ENCODE data around the gene GALNTL6. TPM values are rescaled to one million over a fixed set of nuclear protein-coding genes. Genes with fewer than 3 reads are reported as not detected.

Gene GALNTL6
- total RNA-seq, 1 donor: under 0.01 TPM

DNA sequence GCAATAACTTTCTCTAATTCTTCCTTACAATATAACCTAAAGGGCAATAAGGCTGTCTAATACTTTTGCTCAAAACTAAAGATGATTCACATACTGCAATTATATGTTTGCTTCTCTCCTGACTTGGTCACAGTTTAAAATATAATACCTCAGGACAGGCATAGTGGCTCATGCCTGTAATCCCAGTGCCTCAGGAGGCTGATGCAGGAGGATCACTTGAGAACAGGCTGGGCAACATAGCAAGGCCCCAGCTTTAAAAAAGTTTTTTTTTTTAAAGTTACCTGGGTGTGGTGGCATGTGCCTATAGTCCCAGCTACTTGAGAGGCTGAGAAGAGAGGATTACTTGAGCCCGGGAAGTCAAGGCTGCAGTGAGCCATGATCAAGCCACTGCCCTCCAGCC lies 1125.7 kb downstream of the GALNTL6 start:
- Histone ChIP-seq H3K27ac (ENCODE audit: low read depth, low read length) (no peak overlapping the region), H3K27me3 (ENCODE audit: insufficient read depth, low read length) (no peaks in the 10 kb centered on the region), H3K4me1 (ENCODE audit: insufficient read depth, low read length) (no peaks in the 10 kb centered on the region), H3K79me2 (ENCODE audit: insufficient read depth, low read length) (no peaks in the 10 kb centered on the region), H3K4me2 (ENCODE audit: insufficient read depth, low read length) (no peak overlapping the region), H3K4me3 (ENCODE audit: insufficient read depth, low read length) (no peak overlapping the region), H4K20me1 (ENCODE audit: insufficient read depth, low read length) (no peaks in the 10 kb centered on the region), H3K36me3 (ENCODE audit: insufficient read depth, low read length) (no peaks in the 10 kb centered on the region), H3K9me3 (ENCODE audit: low read depth, low read length) (no peaks in the 10 kb centered on the region), H2AFZ (ENCODE audit: low read length) (no peak overlapping the region)
- TF ChIP-seq, protein P1, sequence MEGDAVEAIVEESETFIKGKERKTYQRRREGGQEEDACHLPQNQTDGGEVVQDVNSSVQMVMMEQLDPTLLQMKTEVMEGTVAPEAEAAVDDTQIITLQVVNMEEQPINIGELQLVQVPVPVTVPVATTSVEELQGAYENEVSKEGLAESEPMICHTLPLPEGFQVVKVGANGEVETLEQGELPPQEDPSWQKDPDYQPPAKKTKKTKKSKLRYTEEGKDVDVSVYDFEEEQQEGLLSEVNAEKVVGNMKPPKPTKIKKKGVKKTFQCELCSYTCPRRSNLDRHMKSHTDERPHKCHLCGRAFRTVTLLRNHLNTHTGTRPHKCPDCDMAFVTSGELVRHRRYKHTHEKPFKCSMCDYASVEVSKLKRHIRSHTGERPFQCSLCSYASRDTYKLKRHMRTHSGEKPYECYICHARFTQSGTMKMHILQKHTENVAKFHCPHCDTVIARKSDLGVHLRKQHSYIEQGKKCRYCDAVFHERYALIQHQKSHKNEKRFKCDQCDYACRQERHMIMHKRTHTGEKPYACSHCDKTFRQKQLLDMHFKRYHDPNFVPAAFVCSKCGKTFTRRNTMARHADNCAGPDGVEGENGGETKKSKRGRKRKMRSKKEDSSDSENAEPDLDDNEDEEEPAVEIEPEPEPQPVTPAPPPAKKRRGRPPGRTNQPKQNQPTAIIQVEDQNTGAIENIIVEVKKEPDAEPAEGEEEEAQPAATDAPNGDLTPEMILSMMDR (IDR thresholded peaks at IDR 0.05; ENCODE audit: extremely low read depth, low read depth, low read length): no peak
- DNase-seq (ENCODE audit: insufficient read length, low spot score, missing footprints): no peak

DNA sequence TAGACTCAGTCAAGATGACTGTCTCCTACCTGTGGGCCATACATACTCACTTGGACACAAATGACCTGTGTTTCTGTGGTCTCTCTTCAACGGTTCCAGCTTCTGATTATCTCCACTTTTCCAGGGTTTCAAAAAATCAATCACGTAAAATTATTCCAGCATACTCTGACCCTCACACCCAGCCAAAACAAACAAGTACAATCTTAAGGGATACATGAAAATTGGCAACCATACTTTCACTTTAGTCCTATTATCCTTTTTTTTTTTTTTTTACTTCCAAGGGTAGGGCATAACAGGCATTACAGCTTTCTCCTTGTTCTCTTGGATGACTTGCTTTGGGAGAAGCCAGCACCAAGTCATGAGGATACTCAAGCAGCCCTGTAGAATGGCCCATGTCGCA lies 1129.6 kb downstream of the GALNTL6 start:
- no peaks in the 10 kb centered on the region for H3K4me1 ChIP-seq (ENCODE audit: insufficient read depth, low read length)
- H3K4me3 ChIP-seq (ENCODE audit: insufficient read depth, low read length): no peak overlapping the region
- no peak overlapping the region for H3K27ac ChIP-seq (ENCODE audit: low read depth, low read length)
- no peaks in the 10 kb centered on the region for H3K36me3 ChIP-seq (ENCODE audit: insufficient read depth, low read length)
- H3K9me3 ChIP-seq (ENCODE audit: low read depth, low read length): no peaks in the 10 kb centered on the region
- H2AFZ ChIP-seq (ENCODE audit: low read length): no peak overlapping the region
- no peak overlapping the region for H3K4me2 ChIP-seq (ENCODE audit: insufficient read depth, low read length)
- TF ChIP-seq, protein P1 (IDR thresholded peaks at IDR 0.05; ENCODE audit: extremely low read depth, low read depth, low read length): no peak
- no peaks in the 10 kb centered on the region for H3K79me2 ChIP-seq (ENCODE audit: insufficient read depth, low read length)
- no peak for DNase-seq (ENCODE audit: insufficient read length, low spot score, missing footprints)
- H3K27me3 ChIP-seq (ENCODE audit: insufficient read depth, low read length): peaks cover 10% of the 10 kb centered on the region
- H4K20me1 ChIP-seq (ENCODE audit: insufficient read depth, low read length): no peaks in the 10 kb centered on the region

DNA sequence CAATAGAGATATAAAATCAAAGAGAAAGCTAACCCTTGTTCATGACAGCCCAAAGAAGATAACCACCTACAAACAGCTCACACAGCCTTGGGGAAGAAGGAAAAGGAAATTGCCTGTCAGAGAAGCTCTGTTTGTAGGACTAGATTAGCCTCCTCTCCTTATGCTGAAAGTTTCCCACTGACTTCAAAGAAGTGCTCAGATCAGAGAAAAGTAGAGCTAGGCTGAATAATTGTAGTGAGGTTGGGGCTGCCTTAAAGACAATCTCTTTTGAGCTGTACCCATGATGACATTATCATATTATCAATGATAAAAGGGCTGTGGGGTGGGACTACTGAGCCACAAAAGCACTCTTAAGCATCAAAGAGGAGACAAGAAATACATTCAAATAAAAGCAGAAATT lies 1132.4 kb downstream of the GALNTL6 start:
- TF ChIP-seq, protein P1 (IDR thresholded peaks at IDR 0.05; ENCODE audit: extremely low read depth, low read depth, low read length): no peak
- no peaks in the 10 kb centered on the region for H4K20me1 ChIP-seq (ENCODE audit: insufficient read depth, low read length)
- no peaks in the 10 kb centered on the region for H3K79me2 ChIP-seq (ENCODE audit: insufficient read depth, low read length)
- no peaks in the 10 kb centered on the region for H3K4me1 ChIP-seq (ENCODE audit: insufficient read depth, low read length)
- DNase-seq (ENCODE audit: insufficient read length, low spot score, missing footprints): no peak
- peaks cover 18% of the 10 kb centered on the region for H3K27me3 ChIP-seq (ENCODE audit: insufficient read depth, low read length)
- no peak overlapping the region for H3K4me2 ChIP-seq (ENCODE audit: insufficient read depth, low read length)
- H3K36me3 ChIP-seq (ENCODE audit: insufficient read depth, low read length): no peaks in the 10 kb centered on the region
- H2AFZ ChIP-seq (ENCODE audit: low read length): no peak overlapping the region
- H3K4me3 ChIP-seq (ENCODE audit: insufficient read depth, low read length): no peak overlapping the region
- no peak overlapping the region for H3K27ac ChIP-seq (ENCODE audit: low read depth, low read length)
- no peaks in the 10 kb centered on the region for H3K9me3 ChIP-seq (ENCODE audit: low read depth, low read length)

DNA sequence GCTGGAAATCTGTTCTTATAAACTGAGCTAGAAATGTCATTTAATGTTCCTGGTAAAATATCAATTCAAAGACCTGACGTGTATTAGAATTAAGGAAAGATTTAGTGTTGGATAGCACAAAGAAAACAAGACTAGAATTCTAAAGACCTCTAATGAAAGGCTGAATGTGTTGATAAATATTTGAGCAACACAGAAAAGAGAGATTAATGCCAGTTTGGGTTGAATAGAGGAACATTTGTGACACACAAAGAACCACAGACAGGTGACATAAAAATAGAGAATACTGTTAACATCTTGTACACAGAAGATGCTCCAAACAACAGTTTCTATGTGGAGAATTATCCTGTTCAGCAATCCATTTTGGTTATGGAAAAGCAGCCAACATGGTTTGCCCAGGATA lies 1133.3 kb downstream of the GALNTL6 start:
- H3K4me2 ChIP-seq (ENCODE audit: insufficient read depth, low read length): no peak overlapping the region
- H3K79me2 ChIP-seq (ENCODE audit: insufficient read depth, low read length): no peaks in the 10 kb centered on the region
- no peak overlapping the region for H3K4me3 ChIP-seq (ENCODE audit: insufficient read depth, low read length)
- H3K9me3 ChIP-seq (ENCODE audit: low read depth, low read length): no peaks in the 10 kb centered on the region
- no peak overlapping the region for H2AFZ ChIP-seq (ENCODE audit: low read length)
- H3K27me3 ChIP-seq (ENCODE audit: insufficient read depth, low read length): peaks cover 26% of the 10 kb centered on the region
- no peak for DNase-seq (ENCODE audit: insufficient read length, low spot score, missing footprints)
- no peaks in the 10 kb centered on the region for H3K4me1 ChIP-seq (ENCODE audit: insufficient read depth, low read length)
- no peak overlapping the region for H3K27ac ChIP-seq (ENCODE audit: low read depth, low read length)
- no peaks in the 10 kb centered on the region for H3K36me3 ChIP-seq (ENCODE audit: insufficient read depth, low read length)
- H4K20me1 ChIP-seq (ENCODE audit: insufficient read depth, low read length): no peaks in the 10 kb centered on the region
- TF ChIP-seq, protein P1 (IDR thresholded peaks at IDR 0.05; ENCODE audit: extremely low read depth, low read depth, low read length): no peak

Measured in osteoblast (primary cell).